ENCODE measurements around the gene NISCH. TPM values are rescaled to one million over a fixed set of nuclear protein-coding genes. Genes with fewer than 3 reads are reported as not detected.

NISCH gene
- total RNA-seq, 2 donors from 2014 or later: 57.3 to 58.1 TPM

DNA sequence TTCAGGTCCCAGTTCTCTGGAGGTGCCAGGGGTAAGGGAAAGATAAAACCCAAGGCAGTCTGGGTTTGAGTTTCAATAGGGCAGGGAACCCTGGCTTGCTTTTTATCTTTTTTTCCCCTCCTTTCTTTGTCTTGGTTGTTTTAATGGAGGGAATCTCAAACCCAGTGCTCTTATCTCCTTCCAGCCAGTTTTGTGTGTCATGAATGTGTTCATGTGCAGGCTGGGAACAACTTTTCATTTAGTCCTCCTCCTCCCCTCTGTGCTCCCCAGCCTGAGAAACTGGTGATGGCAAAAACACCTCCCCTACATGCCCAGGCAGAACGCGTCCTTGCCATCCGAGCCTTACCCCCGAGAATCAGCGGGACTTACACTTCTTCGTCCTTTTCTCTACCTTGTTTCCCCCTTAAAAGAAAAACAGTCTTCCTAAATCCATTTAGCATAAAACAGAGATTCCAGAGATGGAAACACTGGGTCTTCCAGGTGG is 21.4 kb upstream of the NISCH start:
- DNase-seq (no peak), ATAC-seq (no peak)

DNA sequence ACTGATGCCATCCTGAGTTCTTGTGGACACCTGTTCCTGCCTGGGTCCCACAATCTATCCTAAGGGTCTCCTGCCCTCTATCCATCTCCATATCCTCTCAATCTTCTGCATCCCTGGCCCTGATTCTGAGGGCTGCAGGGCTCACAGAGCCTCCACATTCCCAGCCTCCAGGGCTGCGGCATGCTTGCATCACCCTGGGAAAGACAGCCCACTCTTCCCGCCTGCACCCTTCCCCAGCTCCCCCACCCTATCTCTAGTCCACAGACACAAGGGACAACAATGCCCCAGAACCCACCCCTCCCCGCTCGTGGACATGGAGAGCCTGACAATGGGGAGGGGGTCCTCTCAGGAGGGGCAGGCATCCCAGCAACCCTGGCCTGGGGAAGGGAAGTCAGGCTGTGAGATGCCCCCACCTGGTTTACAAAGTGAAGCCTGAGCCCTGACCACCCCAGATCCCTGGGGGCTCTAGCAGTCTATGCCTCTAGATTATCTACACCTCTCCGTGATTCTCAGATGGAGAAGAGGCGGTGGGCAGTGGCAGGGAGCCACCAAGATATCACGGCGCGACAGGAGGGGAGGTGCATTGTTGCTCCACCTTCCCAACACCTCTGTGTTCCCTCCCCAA is 20.8 kb upstream of the NISCH start:
- ATAC-seq (no peak), DNase-seq (no peak)
- intact Hi-C loops (cut with DNase I, micrococcal nuclease): no loop called here

More for the DNA sequence above, 21.4 kb upstream of the NISCH start:
- intact Hi-C loops (cut with DNase I, micrococcal nuclease): no loop called here

DNA sequence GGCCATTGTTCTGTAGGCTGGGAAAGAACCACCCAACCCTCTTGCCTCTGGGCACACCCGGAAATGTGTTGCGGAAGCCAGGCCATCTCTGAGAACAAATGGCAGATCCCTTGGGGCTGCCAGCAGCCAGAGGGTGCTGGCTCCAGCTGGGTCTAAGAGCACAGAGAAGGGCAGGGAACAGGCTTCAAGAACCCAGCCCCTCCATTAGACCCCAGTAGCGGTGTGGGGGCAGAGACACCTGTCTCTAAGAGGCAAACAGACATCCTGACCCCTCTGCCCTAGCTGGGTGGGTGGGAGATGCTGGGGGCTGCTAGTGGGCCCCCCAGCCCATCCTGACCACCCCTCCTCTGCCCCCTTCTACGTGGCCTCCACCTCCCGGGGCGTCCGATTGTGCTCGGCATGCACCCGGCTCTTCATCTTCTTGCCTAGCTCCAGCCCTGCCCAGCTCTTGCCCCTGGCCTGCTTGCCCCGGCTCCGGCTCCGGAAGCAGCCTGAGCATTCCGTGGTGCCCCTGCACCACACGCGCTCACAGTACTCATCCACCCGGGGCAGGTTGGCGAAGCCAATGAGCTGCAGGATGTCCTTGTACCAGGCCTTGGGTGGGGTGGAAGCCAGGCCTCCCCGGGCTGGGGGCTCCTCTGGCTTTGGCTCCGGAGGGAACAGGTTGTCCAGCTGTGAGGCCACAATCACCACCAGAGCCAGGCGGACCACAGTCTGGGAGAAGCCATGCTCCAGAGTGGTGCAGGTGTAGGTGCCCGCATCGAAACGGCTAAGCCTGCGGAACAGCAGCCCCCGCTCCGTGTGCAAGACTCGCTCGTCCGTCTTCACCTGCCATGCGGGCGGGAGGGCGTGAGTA is 19.9 kb upstream of the NISCH start:
- intact Hi-C loops (cut with DNase I, micrococcal nuclease): no loop called here
- ATAC-seq: no peak
- DNase-seq: no peak

DNA sequence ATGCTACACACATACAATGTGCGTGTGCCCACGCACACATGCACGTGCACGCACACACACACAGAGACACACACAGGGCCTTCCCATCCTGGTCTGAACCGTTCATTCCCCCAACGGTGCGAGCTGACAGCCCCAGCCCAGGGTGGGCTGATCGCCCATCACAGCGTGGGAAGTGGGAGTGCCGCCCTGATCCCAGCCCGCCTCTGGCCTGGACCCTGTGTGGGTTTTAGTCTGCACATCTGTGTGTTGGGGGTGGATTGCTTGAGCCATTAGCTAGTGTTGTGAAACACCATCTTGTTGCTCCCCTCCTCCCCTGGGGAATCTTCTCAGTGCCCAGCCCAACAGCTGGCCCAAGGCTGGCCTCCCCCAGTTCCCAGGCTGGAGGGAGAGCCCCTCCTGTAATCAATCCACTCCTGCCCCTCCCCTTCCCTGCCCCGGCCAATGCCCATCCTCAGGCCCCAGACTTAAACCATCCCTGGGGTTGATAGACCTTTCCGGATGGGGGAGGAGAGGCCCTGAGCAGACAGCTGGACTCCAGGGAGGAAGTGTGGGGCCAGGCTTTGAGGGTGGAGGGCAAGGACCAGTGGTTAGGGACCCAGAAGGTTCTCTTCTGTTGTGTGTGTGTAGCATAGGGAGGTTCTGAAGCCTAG is 18.8 kb upstream of the NISCH start:
- ATAC-seq: no peak
- no peak for DNase-seq
- intact Hi-C loops (cut with DNase I, micrococcal nuclease): no loop called here

DNA sequence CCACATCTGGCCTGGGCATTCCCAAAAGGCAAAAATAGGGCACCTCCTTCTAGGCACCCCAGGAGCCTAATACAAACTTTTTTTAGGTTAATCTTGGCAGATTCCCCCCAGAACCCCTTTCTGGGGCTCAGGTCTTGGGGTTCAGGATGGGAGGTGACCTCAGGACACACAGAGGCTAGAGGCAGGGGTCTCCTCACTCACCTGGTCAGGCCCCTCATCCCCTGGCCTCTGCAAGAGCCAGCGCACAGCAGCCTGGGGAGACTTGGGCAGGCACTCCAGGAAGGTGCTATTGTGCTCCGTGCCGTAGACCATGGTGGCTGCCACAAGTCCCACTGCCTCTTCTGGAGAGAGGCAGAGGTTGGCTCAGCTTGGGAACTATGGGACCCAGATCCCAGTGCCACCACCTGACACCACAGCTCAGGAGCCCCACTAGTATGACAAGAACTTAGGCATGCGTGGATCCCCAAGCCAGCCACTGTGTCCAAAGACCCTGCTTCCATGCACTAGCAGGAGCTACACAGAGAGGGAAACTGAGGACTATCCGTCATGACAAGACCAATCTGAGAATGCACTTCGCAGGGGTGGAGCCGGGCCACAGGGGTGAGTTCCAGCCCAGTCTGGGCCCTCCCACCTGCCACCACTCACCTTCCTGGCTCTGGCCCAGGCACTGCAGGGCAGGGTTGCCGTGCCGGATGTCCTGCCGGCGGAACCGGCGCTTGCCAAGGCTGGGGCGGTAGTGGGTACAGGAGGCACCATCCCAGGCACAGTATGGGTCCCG is 17.9 kb upstream of the NISCH start:
- intact Hi-C loops (cut with DNase I, micrococcal nuclease): no loop called here

DNA sequence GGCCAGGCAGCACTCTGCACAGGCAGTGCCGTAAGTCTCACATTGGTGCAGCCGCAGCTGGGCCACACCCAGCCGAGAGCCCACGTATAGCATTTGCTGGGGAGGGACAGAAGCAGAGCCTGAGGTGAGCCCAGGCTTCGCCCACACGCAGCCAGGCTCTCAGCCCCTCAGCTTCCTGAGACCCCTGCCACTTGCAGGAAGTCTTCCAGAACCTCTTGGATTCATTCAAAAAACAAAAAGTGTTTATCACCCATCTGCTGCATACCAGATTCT is 17.4 kb upstream of the NISCH start:
- DNase-seq (no peak), ATAC-seq (no peak)
- intact Hi-C loops (cut with DNase I, micrococcal nuclease): no loop called here

More for the DNA sequence above, 17.9 kb upstream of the NISCH start:
- peak; percentile 92 for ATAC-seq
- peak in 1 of 2 donors; percentile 68 for DNase-seq

DNA sequence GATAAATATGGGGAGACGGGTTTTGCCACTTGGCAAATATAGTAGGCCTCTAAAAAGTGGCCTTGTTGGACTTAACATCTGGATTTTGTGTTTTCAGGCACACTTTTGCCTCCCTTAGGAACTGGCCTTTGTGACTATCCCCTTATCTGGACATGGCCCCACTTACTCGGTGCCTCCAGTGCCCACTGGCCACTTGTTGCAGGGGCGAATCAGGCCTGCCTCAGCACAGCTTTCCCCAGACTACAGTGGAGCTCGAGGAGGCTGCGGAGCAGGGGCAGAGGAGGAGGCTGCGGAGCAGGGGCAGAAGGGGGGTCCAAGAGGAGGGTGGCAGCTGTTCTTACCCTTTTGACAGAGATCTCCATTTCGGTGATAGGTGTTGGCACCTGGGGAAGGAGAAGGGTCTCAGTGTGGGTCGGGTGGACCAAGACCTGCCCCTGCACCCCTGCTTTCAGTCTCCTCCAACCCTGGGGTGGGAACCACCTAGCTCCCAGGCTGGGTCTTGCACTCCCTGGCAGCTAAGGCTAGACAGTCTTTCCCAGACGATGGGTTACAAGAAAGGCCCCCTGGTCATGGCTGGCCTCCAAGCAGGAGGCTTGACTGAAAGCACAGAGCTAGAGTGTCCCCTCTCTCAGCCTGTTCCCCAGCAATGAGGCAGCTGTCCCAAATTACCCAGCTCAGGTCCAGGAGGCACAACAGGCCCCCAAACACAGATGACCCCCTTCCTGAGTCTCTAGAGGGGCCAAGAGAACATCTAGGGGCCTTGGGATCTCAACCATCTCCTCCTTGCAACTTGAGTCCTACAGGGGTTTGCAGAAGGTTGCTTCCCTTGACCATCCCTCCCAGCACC is 16.6 kb upstream of the NISCH start:
- intact Hi-C loops (cut with DNase I, micrococcal nuclease): no loop called here
- no peak for ATAC-seq
- DNase-seq: no peak

DNA sequence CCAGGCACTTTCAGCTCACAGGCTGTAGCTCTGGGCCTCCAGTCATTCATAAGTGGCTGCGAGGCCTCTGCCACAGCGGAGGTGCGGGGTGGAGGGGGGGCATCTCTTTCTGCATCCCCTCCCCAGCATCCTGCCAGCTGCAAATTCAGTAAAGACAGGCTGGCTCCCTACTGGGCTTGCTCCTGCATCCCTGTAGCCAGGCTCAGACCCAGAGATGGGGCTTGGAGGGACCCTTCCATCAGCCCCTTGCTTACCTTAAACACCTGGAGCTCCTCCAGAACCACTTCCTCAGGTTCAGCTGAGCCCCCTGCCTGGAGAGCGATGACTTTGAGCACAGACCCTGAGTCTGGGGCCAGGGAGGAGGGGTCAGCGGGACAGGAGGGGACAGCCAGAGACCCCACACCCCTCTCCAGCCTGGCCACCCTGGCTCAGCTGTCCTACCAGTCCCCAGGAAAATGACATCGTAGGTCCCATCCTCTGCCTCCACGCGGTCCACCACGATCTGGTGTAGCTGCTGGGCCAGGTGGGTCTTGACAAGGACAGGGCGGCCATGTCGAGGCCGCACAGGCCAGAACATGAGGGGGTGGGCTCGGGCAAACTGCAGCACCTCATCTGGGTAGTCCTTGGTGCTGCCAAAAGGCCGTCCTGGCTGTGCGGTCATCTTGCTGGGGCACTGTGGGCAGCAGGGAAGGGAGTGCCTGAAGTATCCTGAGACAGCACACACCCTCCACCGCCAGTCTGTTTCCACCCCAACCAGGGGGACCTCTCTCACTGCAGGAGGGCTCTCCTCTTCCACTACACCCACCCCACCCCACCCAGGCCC is 15.8 kb upstream of the NISCH start:
- DNase-seq: no peak

DNA sequence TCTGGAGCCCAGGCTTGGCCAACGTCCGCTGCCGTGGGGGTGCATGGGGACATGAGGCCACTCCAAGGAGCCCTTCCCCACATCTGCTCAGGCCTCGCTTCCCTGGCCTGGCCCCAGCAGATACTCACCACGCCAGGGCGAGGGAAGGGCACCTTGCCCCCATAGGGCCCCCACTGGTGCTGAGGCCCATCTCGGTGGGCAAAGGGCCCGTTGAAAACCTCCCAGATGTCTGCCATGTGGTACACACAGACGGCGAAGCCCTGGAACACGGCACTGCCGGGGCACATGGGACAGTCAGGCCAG is 15.2 kb upstream of the NISCH start:
- intact Hi-C loops (cut with DNase I, micrococcal nuclease): no loop called here
- DNase-seq (no peak), ATAC-seq (no peak)

More for the DNA sequence above, 15.8 kb upstream of the NISCH start:
- ATAC-seq: no peak
- intact Hi-C loops (cut with DNase I, micrococcal nuclease): no loop called here

DNA sequence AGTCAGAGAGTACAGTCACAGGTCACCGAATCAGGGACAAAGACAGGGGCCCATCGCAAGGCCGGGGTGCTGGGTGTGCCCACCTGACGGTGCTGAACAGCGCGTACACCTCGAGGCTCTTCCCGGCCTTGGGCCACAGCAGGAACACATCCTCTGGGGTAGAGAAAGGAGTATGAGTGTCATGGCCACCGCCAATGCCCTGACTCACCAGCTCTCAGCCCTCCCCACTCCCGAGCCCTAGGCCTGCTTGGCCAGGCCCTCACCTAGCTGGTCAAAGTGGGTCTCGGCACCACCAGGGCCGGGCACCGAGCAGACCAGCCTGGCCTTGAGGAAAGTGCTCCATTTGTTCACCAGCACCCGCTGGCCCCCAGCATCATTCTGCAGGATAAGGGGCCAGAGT is 14.7 kb upstream of the NISCH start:
- ATAC-seq (no peak), DNase-seq (no peak)
- intact Hi-C loops (cut with DNase I, micrococcal nuclease): no loop called here

DNA sequence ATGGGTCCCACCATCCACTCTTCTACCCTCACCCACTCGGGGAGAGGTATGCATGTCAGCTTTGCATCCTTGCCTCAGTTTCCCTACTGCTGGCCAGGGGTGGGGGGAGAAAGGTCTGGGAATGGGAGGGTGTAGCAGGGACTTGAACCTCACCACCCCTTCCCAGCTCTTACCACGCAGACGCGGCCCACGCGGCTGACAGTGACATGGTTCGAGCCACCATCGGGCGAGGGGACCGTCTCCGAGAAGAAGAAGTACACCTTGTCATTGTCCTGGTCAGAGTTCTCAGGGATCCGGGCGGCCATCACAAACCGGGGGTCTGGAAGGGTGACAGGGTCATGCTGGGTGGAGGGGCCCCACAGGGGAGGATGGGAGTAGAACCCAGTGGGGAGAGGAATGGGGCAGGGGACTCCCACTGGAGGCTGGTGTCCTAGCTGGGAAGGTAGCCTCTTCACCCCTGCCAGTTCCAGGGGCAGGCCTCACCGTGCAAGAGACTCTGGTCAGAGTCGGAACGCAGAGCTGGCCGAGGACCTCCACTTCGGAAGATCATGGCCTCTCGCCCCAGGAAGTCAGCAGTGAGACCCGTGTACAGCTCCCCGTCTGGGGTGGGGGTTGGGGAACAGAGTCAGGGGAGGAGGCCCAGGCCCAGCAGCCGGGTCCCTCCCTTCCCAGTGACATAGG is 14.2 kb upstream of the NISCH start:
- intact Hi-C loops (cut with DNase I, micrococcal nuclease): no loop called here
- DNase-seq (no peak), ATAC-seq (no peak)

DNA sequence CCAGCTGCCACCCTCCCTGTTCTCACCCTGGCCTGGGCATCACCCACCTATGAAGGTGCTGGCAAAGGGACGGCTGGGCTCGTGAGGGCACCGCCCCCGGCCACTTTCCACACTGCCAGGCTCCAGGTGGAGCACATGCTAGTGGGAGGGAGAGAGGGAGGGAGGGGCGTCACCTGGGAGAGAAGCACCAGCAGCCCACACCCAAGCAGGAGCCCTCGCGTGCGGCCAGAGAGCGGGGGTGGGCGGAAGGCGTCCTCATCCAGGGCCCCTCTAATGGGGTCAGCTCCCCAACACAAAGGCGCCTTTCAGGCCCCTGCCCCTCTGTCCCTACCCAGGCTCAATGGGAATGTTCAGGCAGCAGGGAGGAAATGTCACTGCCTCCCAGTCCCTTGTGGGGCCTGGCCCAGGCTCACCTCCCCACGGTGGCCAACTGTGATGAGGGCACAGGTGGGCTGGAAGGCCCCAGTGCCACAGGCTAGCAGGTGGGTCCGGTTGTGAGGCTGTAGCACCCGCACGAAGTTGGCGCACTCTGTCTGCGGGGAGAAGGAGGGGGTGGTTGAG is 13.6 kb upstream of the NISCH start:
- ATAC-seq (no peak), DNase-seq (no peak)
- intact Hi-C loops (cut with DNase I, micrococcal nuclease): no loop called here

DNA sequence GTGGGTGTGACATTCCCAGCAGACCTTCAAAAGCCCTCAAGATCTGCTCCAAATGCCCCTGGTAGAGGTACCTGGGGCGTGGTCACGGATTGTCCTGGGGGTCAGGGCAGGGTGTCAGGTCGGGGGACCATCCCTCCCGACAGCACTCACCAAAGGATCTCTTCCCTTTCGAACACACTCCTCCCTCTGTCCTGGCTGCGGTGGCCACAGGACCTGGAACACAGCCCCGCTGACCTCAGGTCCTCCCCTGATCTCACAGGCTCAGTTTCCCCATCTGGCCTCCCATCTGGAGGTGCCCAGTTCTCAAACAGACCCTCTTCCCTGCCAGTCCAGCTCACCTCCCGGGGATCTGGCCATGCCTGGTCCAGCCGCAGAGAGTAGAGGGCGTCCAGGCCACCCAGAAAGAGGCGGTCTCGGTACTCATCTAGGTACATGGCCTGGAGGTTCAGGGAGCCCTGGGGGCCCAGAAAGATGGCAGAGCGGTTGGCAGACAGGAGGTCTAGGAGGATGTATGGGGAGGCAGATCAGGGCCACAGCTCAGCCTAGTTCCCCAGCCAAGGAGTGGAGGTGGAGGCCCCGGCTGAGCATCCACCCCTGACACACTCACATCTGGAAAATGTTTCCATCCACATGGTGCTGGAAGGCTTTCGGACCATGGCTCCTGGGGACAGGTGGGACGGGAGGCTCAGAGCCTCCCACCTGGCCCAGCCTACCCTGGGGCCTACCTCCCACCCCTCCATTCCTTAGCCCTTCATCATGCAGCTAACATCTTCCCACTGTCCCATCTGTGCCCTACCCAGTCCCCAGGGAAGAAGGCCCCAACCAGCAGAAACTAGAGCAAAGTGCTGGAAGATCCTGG is 12.8 kb upstream of the NISCH start:
- ATAC-seq: no peak
- intact Hi-C loops (cut with DNase I, micrococcal nuclease): no loop called here
- no peak for DNase-seq

DNA sequence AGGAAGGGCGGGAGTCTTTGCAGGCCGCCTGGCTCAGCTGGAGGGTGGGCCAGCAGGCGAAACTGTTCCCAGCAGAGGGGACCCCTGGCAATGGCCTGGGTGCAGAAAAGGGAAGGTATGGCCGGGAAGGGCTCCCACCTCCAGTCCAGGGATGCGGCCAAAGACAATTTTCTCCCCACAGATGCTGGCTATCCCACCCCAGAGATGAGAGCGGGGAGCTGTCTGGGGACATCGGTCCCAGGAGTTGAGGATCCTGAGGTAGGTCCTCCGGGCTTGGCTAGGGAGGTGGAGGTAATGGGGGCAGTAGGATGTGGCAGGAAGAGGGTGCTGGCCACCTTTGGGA is 12.2 kb upstream of the NISCH start:
- intact Hi-C loops (cut with DNase I, micrococcal nuclease): no loop called here
- DNase-seq: no peak
- ATAC-seq: no peak

DNA sequence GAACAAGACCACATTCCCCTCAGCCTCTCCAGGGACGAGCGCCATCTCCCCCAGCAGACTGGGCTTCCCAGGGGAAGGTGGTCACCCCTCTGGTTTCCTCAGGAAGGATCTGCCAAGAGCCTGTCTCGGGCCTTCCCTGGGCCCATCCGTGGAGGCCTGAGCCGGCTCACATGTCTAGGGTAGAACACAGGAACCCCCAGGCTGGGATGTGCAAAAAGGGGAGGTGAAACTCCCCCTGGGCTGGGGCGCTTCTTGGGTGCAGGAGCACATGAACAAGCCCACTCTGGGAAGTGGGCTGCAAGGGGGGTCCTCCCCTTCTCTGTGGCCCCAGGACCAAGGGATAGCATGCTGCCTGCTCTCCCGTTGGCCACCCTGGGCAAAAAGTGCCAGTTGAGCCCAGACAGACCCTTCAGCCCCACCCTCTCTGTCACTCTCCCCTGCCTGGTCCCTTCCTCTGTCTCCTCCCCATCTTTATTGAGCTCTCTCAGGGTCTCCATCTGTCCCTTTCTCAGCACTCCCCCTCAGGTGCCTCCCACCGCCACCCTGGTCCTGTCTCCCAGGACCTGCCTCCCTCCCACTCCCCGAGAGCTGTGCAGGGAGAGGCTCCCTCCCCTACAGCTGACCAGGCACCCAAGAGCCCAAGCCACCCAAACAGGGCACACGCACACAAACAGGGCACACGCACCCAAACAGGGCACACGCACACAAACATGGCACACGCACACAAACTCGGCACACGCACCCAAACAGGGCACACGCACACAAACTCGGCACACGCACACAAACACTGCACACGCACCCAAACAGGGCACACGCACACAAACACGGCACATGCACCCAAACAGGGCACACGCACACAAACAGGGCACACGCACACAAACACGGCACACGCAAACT is 11.4 kb upstream of the NISCH start:
- intact Hi-C loops (cut with DNase I, micrococcal nuclease): no loop called here
- DNase-seq (no peak), ATAC-seq (no peak)

All from left colon (tissue), 2 donors.